ENCODE results near the gene ZNF423.
"Not testable (repeated sequence)": the region's sequence is repeated elsewhere in the genome, so short reads cannot be mapped to it uniquely, and the experiment has no call there.

DNA sequence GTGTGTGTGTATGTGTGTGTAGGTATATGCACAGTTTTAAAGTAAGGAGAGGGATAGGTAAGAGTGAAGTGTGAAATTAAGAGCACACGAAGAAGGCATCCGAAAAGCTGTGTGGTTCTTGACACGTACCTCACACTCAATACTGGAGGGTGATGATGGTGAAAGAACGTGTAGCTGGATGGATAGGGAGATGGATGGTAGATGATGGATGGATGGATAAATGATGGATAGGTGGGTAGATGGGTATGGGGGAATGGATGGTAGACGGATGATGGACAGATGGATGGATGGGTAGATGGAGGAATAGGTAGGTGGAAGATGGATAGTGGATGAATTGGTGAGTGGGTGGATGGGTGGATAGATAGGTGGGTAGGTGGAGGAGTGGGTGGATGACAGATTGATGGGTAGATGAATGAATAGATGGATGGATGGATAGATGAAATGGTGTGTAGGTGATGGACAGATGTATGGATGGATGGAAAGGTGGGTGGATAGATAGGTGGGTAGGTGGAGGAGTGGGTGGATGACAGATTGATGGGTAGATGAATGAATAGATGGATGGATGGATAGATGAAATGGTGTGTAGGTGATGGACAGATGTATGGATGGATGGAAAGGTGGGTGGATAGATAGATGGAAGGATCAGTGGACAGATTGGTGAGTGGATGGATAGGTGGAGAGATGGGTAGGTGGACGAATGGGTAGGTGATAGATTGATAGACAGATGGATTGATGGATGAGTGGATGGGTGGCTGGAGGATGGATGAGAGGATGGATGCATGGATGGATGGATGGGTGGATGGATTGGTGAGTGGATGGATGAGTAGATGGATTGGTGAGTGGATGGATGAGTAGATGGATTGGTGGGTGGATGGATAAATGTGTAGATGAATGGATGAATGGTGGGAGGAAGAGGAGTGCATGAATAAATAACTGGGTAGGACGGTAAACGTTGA, 349.6 kb downstream of the ZNF423 start:
- not testable (repeated sequence) for TF ChIP-seq CTCF, POLR2AphosphoS5, POLR2A, EP300 (IDR thresholded peaks at IDR 0.05)
